HL-60 (cell line): ENCODE data around the gene GRM2.

Experiments used
- DNase-seq, 2 experiments: peaks; one replicate each; pipeline ENCODE4 v3.0.0-alpha.2; 2010 to 2020; ENCODE audit warnings: low read depth in 1 of 2, low spot score in 1 of 2
- H3K27ac ChIP-seq: fragments of 250-450 bp; sonication (Bioruptor Pico); replicated peaks from 2 replicates; pipeline ENCODE4 v1.5.1; 2020; ENCODE audit warnings: mild to moderate bottlenecking, moderate library complexity
- H3K27me3 ChIP-seq: fragments of 250-450 bp; sonication (Bioruptor Pico); 2 replicates; pipeline ENCODE4 v1.5.1; 2021; ENCODE audit warnings: mild to moderate bottlenecking, moderate library complexity; ENCODE audit not compliant: insufficient read depth, poor library complexity, severe bottlenecking
- H3K4me3 ChIP-seq: replicated peaks from 2 replicates; pipeline ENCODE4 v1.5.1; 2011; ENCODE audit warnings: mild to moderate bottlenecking, control low read depth, low read length; ENCODE audit not compliant: insufficient read depth
- GABPA ChIP-seq: IDR thresholded peaks from 2 replicates; pipeline ENCODE4 v1.6.1; 2012; ENCODE audit warnings: low read depth
- POLR2AphosphoS5 ChIP-seq: IDR thresholded peaks from 2 replicates; pipeline ENCODE4 v1.6.1; 2012; ENCODE audit warnings: low read depth
- SPI1 ChIP-seq: IDR thresholded peaks from 2 replicates; pipeline ENCODE4 v1.6.1; 2012; ENCODE audit warnings: low read depth, mild to moderate bottlenecking, borderline replicate concordance
- TF ChIP-seq, protein P1 (sequence below): IDR thresholded peaks from one replicate; pipeline ENCODE4 v1.5.1; 2011; ENCODE audit warnings: low read length, control low read depth, inconsistent platforms; ENCODE audit not compliant: insufficient read depth
- TF ChIP-seq, protein P2 (sequence below): IDR thresholded peaks from 2 replicates; pipeline ENCODE4 v1.6.1; 2012; ENCODE audit warnings: low read depth; ENCODE audit not compliant: insufficient replicate concordance

GRM2 gene

DNA sequence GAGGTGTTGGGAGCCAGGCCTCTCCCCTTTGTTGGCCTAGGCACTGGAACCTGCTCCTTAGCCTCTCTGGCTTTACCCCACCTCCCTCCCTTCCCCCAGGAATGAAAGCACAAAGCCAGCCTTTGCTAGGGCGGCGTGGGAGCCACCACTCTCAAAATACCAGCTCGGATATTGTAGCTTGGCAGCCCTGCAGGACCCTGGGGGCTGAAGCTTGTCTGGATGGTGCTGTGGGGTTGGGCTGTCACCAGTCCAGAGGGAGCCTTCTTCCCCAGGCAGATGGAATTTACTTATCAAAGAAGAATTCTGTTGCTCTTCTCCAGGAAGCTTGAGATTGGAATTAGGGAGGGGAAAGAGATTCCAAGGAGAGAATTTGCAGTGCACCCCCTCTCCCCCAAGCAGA is 14.9 kb upstream of the GRM2 start:
- TF ChIP-seq GABPA (no peak), POLR2AphosphoS5 (no peak), SPI1 (no peak)
- TF ChIP-seq, protein P1, sequence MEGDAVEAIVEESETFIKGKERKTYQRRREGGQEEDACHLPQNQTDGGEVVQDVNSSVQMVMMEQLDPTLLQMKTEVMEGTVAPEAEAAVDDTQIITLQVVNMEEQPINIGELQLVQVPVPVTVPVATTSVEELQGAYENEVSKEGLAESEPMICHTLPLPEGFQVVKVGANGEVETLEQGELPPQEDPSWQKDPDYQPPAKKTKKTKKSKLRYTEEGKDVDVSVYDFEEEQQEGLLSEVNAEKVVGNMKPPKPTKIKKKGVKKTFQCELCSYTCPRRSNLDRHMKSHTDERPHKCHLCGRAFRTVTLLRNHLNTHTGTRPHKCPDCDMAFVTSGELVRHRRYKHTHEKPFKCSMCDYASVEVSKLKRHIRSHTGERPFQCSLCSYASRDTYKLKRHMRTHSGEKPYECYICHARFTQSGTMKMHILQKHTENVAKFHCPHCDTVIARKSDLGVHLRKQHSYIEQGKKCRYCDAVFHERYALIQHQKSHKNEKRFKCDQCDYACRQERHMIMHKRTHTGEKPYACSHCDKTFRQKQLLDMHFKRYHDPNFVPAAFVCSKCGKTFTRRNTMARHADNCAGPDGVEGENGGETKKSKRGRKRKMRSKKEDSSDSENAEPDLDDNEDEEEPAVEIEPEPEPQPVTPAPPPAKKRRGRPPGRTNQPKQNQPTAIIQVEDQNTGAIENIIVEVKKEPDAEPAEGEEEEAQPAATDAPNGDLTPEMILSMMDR: no peak
- TF ChIP-seq, protein P2, sequence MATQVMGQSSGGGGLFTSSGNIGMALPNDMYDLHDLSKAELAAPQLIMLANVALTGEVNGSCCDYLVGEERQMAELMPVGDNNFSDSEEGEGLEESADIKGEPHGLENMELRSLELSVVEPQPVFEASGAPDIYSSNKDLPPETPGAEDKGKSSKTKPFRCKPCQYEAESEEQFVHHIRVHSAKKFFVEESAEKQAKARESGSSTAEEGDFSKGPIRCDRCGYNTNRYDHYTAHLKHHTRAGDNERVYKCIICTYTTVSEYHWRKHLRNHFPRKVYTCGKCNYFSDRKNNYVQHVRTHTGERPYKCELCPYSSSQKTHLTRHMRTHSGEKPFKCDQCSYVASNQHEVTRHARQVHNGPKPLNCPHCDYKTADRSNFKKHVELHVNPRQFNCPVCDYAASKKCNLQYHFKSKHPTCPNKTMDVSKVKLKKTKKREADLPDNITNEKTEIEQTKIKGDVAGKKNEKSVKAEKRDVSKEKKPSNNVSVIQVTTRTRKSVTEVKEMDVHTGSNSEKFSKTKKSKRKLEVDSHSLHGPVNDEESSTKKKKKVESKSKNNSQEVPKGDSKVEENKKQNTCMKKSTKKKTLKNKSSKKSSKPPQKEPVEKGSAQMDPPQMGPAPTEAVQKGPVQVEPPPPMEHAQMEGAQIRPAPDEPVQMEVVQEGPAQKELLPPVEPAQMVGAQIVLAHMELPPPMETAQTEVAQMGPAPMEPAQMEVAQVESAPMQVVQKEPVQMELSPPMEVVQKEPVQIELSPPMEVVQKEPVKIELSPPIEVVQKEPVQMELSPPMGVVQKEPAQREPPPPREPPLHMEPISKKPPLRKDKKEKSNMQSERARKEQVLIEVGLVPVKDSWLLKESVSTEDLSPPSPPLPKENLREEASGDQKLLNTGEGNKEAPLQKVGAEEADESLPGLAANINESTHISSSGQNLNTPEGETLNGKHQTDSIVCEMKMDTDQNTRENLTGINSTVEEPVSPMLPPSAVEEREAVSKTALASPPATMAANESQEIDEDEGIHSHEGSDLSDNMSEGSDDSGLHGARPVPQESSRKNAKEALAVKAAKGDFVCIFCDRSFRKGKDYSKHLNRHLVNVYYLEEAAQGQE: no peak
- DNase-seq: no peak
- no peak overlapping the region for H3K27ac ChIP-seq
- no peak overlapping the region for H3K4me3 ChIP-seq
- no peaks in the 10 kb centered on the region for H3K27me3 ChIP-seq

DNA sequence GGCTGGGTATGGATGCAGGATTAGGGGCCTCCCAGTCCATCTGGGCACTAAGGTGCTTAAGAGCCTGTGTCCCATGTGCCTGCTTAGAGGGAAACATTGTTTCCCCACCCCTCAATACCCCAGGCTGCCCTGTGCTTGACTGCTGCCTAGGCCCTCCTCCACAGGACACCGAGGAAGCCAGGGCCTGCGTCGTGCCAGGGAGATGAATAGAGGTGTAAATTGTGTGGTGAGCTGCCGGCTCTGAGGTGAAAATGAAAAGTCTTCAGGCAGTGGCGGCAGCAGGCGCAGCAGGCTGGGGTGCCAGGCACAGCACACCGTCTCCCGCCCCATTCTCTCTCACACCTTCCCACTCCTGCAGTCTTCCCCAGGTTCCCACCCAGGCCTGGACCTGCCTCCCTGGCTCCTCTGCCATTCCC is 13.9 kb upstream of the GRM2 start:
- Histone ChIP-seq H3K27ac (no peak overlapping the region), H3K4me3 (no peak overlapping the region), H3K27me3 (no peaks in the 10 kb centered on the region)
- TF ChIP-seq POLR2AphosphoS5: no peak
- TF ChIP-seq, protein P1: no peak
- TF ChIP-seq GABPA: no peak
- TF ChIP-seq, protein P2: no peak
- no peak for TF ChIP-seq SPI1
- DNase-seq: no peak

DNA sequence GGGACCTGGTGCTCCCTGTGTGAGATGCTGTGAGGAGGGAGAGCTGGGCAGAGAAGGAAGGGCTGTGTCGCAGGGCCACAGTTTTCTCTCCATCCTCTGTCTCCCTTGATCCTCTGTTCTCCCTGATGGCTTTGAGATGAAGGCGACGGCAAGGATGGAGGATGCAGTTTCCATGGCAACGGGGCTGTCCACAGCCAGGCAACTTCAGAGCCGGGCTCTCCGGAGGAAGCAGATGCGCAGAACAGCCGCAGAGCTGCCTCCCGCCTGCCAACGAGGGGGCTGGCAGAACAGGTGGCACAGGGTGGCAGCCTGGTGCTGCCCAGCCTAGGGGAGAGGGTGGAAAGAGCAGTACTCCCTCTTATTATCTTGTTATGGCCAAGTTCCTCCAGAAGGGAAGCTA is 9.9 kb upstream of the GRM2 start:
- Histone ChIP-seq H3K27ac (no peak overlapping the region), H3K4me3 (no peak overlapping the region), H3K27me3 (no peaks in the 10 kb centered on the region)
- TF ChIP-seq, protein P1: no peak
- TF ChIP-seq POLR2AphosphoS5 (no peak), SPI1 (no peak), GABPA (no peak)
- TF ChIP-seq, protein P2: no peak
- no peak for DNase-seq
